RWPE2 (cell line): ENCODE measurements around the gene PITX3.
"Not testable (repeated sequence)": the region's sequence is repeated elsewhere in the genome, so short reads cannot be mapped to it uniquely, and the experiment has no call there.

Experiments
- ATAC-seq: fragments of 200-7000 bp; cut with Tn5 transposase; 3 replicates; pipeline ENCODE4 v1.9.1; 2021; ENCODE audit warnings: low read depth
- DNase-seq: peaks from one replicate; pipeline ENCODE4 v3.0.0-alpha.2; 2020; ENCODE audit warnings: low spot score
- H3K27ac ChIP-seq: fragments of 450-650 bp; 2 replicates; pipeline ENCODE4 v1.5.1; 2017; ENCODE audit warnings: mild to moderate bottlenecking; ENCODE audit not compliant: poor library complexity, severe bottlenecking
- H3K27me3 ChIP-seq: fragments of 250-450 bp; sonication (Bioruptor Pico); 2 replicates; pipeline ENCODE4 v1.5.1; 2021; ENCODE audit warnings: mild to moderate bottlenecking, moderate library complexity; ENCODE audit not compliant: insufficient read depth, poor library complexity, severe bottlenecking
- H3K36me3 ChIP-seq: fragments of 250-450 bp; sonication (Bioruptor Pico); 2 replicates; pipeline ENCODE4 v1.5.1; 2020; ENCODE audit warnings: low read depth, mild to moderate bottlenecking, moderate library complexity
- H3K4me1 ChIP-seq: fragments of 250-450 bp; sonication (Bioruptor Pico); 2 replicates; pipeline ENCODE4 v1.5.1; 2021; ENCODE audit warnings: mild to moderate bottlenecking, moderate library complexity; ENCODE audit not compliant: insufficient read depth, poor library complexity, severe bottlenecking
- H3K4me3 ChIP-seq: fragments of 250-450 bp; sonication (Bioruptor Pico); 2 replicates; pipeline ENCODE4 v1.5.1; 2021; ENCODE audit warnings: mild to moderate bottlenecking, moderate library complexity; ENCODE audit not compliant: severe bottlenecking
- H3K9me3 ChIP-seq: fragments of 250-450 bp; sonication (Bioruptor Pico); 2 replicates; pipeline ENCODE4 v1.5.1; 2021; ENCODE audit warnings: mild to moderate bottlenecking, moderate library complexity; ENCODE audit not compliant: severe bottlenecking
- CTCF ChIP-seq: fragments of 450-650 bp; IDR thresholded peaks from one replicate; pipeline ENCODE4 v1.5.1; 2017; ENCODE audit warnings: mild to moderate bottlenecking, moderate library complexity; ENCODE audit not compliant: poor library complexity, severe bottlenecking

The PITX3 gene

GRCh38 chr10:102198027-102198426 lies 43.3 kb downstream of the PITX3 start:
- DNase-seq = no peak
- H3K4me3 ChIP-seq = no peak overlapping the region
- no peaks in the 10 kb centered on the region for H3K9me3 ChIP-seq
- no peak overlapping the region for H3K27ac ChIP-seq
- no peaks in the 10 kb centered on the region for H3K36me3 ChIP-seq
- no peak for TF ChIP-seq CTCF
- no peaks in the 10 kb centered on the region for H3K27me3 ChIP-seq
- H3K4me1 ChIP-seq = no peaks in the 10 kb centered on the region
- no peak for ATAC-seq

- Histone ChIP-seq H3K4me3 (no peak overlapping the region), H3K4me1 (no peaks in the 10 kb centered on the region), H3K27me3 (no peaks in the 10 kb centered on the region), H3K9me3 (no peaks in the 10 kb centered on the region), H3K27ac (no peak overlapping the region), H3K36me3 (no peaks in the 10 kb centered on the region)
- TF ChIP-seq CTCF = no peak
- DNase-seq (no peak), ATAC-seq (no peak)
These were observed 44.4 kb downstream of the PITX3 start for GRCh38 chr10:102196893-102197292.

GRCh38 chr10:102195296-102195870 lies 45.9 kb downstream of the PITX3 start:
- H3K4me1 ChIP-seq = no peaks in the 10 kb centered on the region
- no peak overlapping the region for H3K27ac ChIP-seq
- H3K4me3 ChIP-seq = no peak overlapping the region
- no peaks in the 10 kb centered on the region for H3K27me3 ChIP-seq
- H3K36me3 ChIP-seq = no peaks in the 10 kb centered on the region
- H3K9me3 ChIP-seq = no peaks in the 10 kb centered on the region
- ATAC-seq (no peak), DNase-seq (no peak)
- TF ChIP-seq CTCF = no peak

GRCh38 chr10:102191956-102192355 lies 49.4 kb downstream of the PITX3 start:
- ATAC-seq = no peak
- TF ChIP-seq CTCF = no peak

GRCh38 chr10:102188941-102189898 lies 52.1 kb downstream of the PITX3 start:
- not testable (repeated sequence) for H3K9me3 ChIP-seq, ATAC-seq, DNase-seq, H3K36me3 ChIP-seq, H3K4me3 ChIP-seq, H3K27me3 ChIP-seq, H3K4me1 ChIP-seq, H3K27ac ChIP-seq

More at GRCh38 chr10:102191956-102192355, 49.4 kb downstream of the PITX3 start:
- no peak overlapping the region for H3K4me3 ChIP-seq
- DNase-seq = no peak
- H3K27ac ChIP-seq = no peak overlapping the region
- H3K36me3 ChIP-seq = no peaks in the 10 kb centered on the region
- no peaks in the 10 kb centered on the region for H3K4me1 ChIP-seq
- no peaks in the 10 kb centered on the region for H3K27me3 ChIP-seq
- H3K9me3 ChIP-seq = no peaks in the 10 kb centered on the region
